DLD1 (cell line): ENCODE measurements around the gene ZDHHC24.
"Not testable (repeated sequence)": the region's sequence is repeated elsewhere in the genome, so short reads cannot be mapped to it uniquely, and the experiment has no call there.

ENCODE experiments used
- in situ Hi-C: cut with HindIII; loops from 2 replicates; pipeline ENCODE4 v1.10.0; 2017; ENCODE audit warnings: low sequenced_read_pairs

The ZDHHC24 gene

GRCh38 chr11:66545701-66546367 is at the start of gene ZDHHC24:
Gene ZDHHC24, minus strand, starts transcription at chr11:66546048. Its CDS starts 45 bp downstream, at chr11:66546003.
- in situ Hi-C loops = no loop called here

GRCh38 chr11:66595245-66595904 is 49.5 kb upstream of the ZDHHC24 start:
- in situ Hi-C loops = no loop called here

GRCh38 chr11:66593650-66594049 is 47.8 kb upstream of the ZDHHC24 start:
- in situ Hi-C loops = no loop called here

- in situ Hi-C loops = no loop called here
Observed at GRCh38 chr11:66593303-66593635, 47.4 kb upstream of the ZDHHC24 start.

- in situ Hi-C loops = no loop called here
Observed at GRCh38 chr11:66592457-66593302, 46.8 kb upstream of the ZDHHC24 start, which contains the start of the genes CCDC87 and CCS. Gene CCDC87, minus strand, starts transcription at chr11:66593063. Its CDS starts 48 bp downstream, at chr11:66593015. Gene CCS, plus strand, starts transcription at chr11:66593185. Its CDS starts 77 bp downstream, at chr11:66593262.

- in situ Hi-C loops = no loop called here
Observed at GRCh38 chr11:66591175-66591574, 45.3 kb upstream of the ZDHHC24 start.

GRCh38 chr11:66589996-66590675 is 44.3 kb upstream of the ZDHHC24 start:
- in situ Hi-C loops = no loop called here

- in situ Hi-C loops = not testable (repeated sequence)
Observed at GRCh38 chr11:66589315-66589714, 43.5 kb upstream of the ZDHHC24 start.

GRCh38 chr11:66586136-66586535 is 40.3 kb upstream of the ZDHHC24 start:
- in situ Hi-C loops = no loop called here

- in situ Hi-C loops = not testable (repeated sequence)
Observed at GRCh38 chr11:66585447-66585846, 39.6 kb upstream of the ZDHHC24 start.

- in situ Hi-C loops = not testable (repeated sequence)
Observed at GRCh38 chr11:66582565-66583147, 36.8 kb upstream of the ZDHHC24 start.

GRCh38 chr11:66581261-66581660 is 35.4 kb upstream of the ZDHHC24 start:
- in situ Hi-C loops = no loop called here

- in situ Hi-C loops = no loop called here
Observed at GRCh38 chr11:66580803-66581202, 35.0 kb upstream of the ZDHHC24 start.

GRCh38 chr11:66579017-66579606 is 33.3 kb upstream of the ZDHHC24 start:
- in situ Hi-C loops = no loop called here

- in situ Hi-C loops = no loop called here
Observed at GRCh38 chr11:66570850-66571180, 25.0 kb upstream of the ZDHHC24 start.

GRCh38 chr11:66570079-66570849 is 24.4 kb upstream of the ZDHHC24 start:
- in situ Hi-C loops = no loop called here

- in situ Hi-C loops = no loop called here
Observed at GRCh38 chr11:66569076-66569475, 23.2 kb upstream of the ZDHHC24 start.

GRCh38 chr11:66568124-66568916 is 22.5 kb upstream of the ZDHHC24 start, which contains the start of gene CTSF:
Gene CTSF, minus strand, starts transcription at chr11:66568606. Its CDS starts 120 bp downstream, at chr11:66568486.
- in situ Hi-C loops = no loop called here

- in situ Hi-C loops = no loop called here
Observed at GRCh38 chr11:66567787-66568123, 21.9 kb upstream of the ZDHHC24 start.
